Endometrial microvascular endothelial cells (primary cell): ENCODE measurements around the gene TNFRSF19. TPM values are rescaled to one million over a fixed set of nuclear protein-coding genes. Genes with fewer than 3 reads are reported as not detected.
"Not testable (repeated sequence)": the region's sequence is repeated elsewhere in the genome, so short reads cannot be mapped to it uniquely, and the experiment has no call there.

Experiments used
- in situ Hi-C: cut with HindIII; loops from 2 replicates; pipeline ENCODE4 v1.10.0; 2017; ENCODE audit warnings: low sequenced_read_pairs, low pct_unique_long_range_greater_than_20kb; ENCODE audit errors: inconsistent ontology term
- total RNA-seq: library from RNA; depleted of rRNA; stranded (reverse); fragments of >200 nt; gene quantifications from one replicate; pipeline ENCODE4 v1.2.3, GENCODE V29; 2015; ENCODE audit errors: inconsistent ontology term

TNFRSF19 gene
- total RNA-seq, 1 donor from 2014 or later: 0.46 TPM

DNA sequence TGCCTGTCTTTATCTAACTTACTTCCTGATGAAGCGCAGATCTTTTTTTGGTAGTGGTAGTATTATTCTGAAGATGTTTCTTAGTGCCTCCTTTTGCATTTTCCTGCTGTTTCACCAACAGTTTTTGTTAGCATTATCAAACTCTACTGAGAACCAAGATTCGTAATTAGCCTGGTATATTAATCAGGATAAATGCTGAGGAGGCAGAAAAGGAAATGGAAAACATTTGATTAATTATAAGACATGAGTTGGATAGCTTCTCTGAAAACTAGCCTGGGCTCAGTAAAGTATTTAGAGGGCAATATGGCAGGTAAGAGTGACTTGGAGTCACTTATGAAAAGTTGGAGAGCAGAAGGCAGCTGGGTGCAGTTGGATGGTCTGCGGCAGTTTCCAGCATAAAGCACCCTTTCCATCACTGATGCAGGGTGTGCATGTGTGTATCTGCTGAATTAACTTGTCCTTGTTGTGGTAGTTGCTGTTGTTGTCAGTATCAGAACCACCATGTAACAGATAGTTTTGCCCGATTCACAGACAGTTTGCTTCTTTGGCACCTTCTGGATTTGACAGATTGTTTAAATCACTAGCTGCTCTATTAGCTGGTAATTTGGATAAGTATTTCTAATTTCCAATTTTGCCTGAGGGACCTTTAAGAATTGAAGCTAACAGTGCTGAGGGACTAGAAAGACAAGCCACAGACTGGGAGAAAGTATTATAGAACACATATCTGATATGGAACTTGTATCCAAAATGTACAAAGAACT lies 6.9 kb upstream of the TNFRSF19 start:
- in situ Hi-C loops: no loop called here

GRCh38 chr13:23567906-23568460 lies 2.2 kb upstream of the TNFRSF19 start:
- in situ Hi-C loops: no loop called here

DNA sequence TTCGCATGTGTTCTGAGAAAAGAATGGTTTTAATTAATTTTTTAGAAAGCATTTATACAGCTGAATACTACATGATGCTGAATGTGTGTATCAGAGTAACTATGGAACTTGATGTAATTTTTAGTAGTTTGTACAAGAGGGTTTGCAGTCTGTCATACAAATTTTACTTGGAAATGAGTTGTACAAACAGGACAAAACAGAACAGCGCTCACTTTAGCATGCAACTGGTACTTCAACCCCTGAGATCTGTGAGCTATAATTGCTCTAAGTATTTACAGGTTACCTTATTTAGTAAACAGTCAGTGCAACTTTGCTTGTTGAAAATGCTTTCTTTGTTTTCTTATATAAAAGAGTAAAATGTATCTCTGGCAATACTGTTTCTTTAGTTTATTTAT lies 706 bp downstream of the TNFRSF19 start:
- in situ Hi-C loops: no loop called here

GRCh38 chr13:23571431-23571830 lies 1.2 kb downstream of the TNFRSF19 start:
- in situ Hi-C loops: no loop called here

- in situ Hi-C loops: no loop called here
These were observed 2.6 kb downstream of the TNFRSF19 start for GRCh38 chr13:23572836-23573235.

- in situ Hi-C loops: no loop called here
These were observed 4.4 kb downstream of the TNFRSF19 start for GRCh38 chr13:23574421-23575145.

DNA sequence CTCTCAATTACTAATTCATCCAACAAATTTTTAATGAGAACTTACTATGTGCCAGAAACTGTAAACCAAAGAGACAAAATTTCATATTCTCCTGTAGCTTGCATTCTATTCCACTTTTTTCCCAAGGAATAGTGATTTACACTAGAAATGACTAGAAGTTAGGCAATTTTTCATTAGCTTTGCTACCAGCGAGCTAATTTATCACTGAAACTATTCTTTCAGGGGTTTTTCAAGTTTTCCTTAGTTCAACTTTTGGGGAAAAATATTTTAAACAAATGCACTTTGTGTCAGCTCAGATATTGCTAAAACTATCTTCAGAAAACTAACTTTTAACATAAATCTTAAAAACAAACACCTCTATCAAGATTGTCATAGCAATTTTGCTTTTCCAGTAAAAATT lies 5.4 kb downstream of the TNFRSF19 start:
- in situ Hi-C loops: no loop called here

DNA sequence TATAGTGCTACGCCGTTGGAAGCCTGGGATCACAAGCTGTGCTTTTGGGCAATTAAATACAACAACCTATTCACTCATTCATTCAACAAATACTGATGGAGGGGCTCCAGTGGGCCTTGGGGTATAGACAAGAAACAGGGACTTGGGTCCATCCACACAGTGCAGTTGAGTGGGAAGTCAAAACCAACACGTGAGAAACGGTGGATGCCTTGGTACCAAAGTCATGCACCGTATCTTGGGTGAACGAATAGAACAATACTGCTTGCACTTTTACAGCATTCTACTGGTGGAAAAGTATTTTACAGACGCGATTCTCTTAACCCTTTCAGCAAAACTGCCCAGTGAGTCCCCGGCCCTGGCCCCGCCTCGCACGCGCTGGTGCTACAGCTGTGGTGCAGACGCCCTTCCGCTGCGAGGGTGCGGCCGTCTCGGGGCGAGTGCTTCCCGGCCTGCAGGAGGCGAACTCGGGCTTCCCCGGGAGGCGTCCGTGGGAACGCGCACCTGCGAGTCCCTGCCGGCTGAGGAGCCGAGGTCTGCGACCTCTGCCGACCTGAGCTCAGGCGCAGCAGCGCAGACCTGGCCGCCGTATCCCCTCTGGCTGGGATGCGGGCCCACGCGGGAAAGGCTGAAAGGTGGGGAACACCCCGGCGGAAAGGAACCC lies 8.3 kb downstream of the TNFRSF19 start:
- in situ Hi-C loops: no loop called here

- in situ Hi-C loops: no loop called here
These were observed 9.1 kb downstream of the TNFRSF19 start for GRCh38 chr13:23579072-23579895.

- in situ Hi-C loops: no loop called here
These were observed 9.9 kb downstream of the TNFRSF19 start for GRCh38 chr13:23579896-23580683.

- in situ Hi-C loops: no loop called here
These were observed 10.5 kb downstream of the TNFRSF19 start for GRCh38 chr13:23580684-23581060.

- in situ Hi-C loops: no loop called here
These were observed 13.3 kb downstream of the TNFRSF19 start for GRCh38 chr13:23583491-23583890.

GRCh38 chr13:23584275-23584674 lies 14.1 kb downstream of the TNFRSF19 start:
- in situ Hi-C loops: no loop called here

- in situ Hi-C loops: no loop called here
These were observed 16.1 kb downstream of the TNFRSF19 start for GRCh38 chr13:23586336-23586735.

DNA sequence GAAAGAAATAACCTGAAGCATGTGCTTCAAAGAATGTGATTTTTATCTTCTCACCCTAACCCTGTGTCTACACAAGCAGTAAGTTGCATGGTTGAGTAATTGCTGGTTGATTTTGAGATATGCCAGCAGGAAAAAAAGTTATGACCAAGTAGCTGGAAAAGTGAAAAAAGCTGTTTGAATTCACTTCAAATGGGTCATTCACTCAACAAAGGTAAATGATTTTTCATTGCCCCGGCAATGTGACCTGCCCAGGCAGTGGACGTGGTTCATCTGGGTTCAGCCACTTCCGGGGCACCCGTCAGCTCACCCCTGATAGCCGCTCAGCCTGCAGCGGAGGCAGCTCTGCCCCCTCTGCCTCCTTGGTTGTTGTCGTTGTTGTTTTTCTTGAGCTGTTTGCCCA lies 18.5 kb downstream of the TNFRSF19 start:
- in situ Hi-C loops: no loop called here

DNA sequence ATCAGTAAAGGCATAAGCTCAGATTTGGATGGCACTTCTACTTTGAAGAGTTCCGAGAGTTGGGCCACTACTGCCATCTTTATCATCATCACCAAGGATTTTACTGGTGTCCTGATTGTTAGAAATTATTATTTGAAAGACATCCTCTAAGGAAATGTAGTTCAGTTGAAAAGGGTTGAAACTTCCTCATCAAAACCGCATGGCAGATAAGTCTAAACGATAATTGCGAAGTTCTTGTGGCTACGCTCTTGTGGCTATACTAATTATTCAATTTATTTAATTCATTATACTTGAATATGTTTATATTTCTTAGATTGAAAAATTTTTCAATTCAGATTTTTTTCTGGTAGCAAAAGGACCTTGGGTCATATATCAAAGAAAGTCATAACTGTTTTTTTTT lies 22.4 kb downstream of the TNFRSF19 start:
- in situ Hi-C loops: no loop called here

- in situ Hi-C loops: no loop called here
These were observed 22.9 kb downstream of the TNFRSF19 start for GRCh38 chr13:23593148-23593547.

GRCh38 chr13:23594290-23594689 lies 24.1 kb downstream of the TNFRSF19 start:
- in situ Hi-C loops: not testable (repeated sequence)
